Measurements from ENCODE around the gene FAM3D. TPM values are rescaled to one million over a fixed set of nuclear protein-coding genes. Genes with fewer than 3 reads are reported as not detected.

Gene FAM3D
- total RNA-seq, 1 experiment from 2014 or later: 0.32 TPM

DNA sequence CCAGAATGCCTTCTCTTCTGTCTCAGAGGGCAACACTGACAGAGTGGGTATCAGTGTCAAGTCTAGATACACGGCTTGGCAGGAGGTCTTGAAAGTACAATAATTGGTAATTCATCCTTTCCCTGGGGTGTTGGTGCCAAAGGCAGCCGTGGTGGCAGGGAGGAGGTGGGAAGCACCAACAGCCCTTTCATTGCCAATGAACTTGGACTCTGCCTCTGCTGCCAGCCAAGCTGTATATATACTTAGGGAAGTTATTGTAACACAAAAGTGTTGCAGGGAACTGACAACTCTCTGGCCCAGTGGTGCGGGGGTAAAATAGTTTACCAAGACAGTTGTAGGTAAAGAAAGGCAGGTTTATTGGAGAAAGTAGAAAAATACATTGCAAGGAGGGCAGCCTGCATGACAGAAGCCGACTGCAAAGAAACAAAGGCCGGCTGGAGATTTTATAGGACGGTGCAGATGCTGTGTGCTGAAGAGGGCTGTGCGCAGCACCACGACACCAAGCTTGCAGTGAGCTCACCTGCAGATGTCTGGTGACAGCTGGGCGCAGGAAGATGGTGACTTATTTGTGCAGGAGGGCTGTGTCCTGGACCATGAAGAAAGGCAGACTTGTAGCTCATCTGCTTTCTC is 4.0 kb upstream of the FAM3D start:
- no peak for TF ChIP-seq ELF1 (IDR thresholded peaks at IDR 0.05; ENCODE audit: borderline replicate concordance, low read depth)
- TF ChIP-seq EZH2 (IDR thresholded peaks at IDR 0.05): no peak
- TF ChIP-seq, protein P1, sequence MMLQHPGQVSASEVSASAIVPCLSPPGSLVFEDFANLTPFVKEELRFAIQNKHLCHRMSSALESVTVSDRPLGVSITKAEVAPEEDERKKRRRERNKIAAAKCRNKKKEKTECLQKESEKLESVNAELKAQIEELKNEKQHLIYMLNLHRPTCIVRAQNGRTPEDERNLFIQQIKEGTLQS (IDR thresholded peaks at IDR 0.05): no peak
- TF ChIP-seq ZNF274 (IDR thresholded peaks at IDR 0.05; ENCODE audit: low read depth, low read length): no peak
- no peak for TF ChIP-seq EZH2phosphoT487 (IDR thresholded peaks at IDR 0.05; ENCODE audit: borderline replicate concordance)
- no peak for TF ChIP-seq SRF (IDR thresholded peaks at IDR 0.05; ENCODE audit: low read depth)
- no peak for TF ChIP-seq TCF7L2 (IDR thresholded peaks at IDR 0.05; ENCODE audit: borderline replicate concordance, extremely low read depth, insufficient read depth, insufficient read length)
- TF ChIP-seq, protein P2, sequence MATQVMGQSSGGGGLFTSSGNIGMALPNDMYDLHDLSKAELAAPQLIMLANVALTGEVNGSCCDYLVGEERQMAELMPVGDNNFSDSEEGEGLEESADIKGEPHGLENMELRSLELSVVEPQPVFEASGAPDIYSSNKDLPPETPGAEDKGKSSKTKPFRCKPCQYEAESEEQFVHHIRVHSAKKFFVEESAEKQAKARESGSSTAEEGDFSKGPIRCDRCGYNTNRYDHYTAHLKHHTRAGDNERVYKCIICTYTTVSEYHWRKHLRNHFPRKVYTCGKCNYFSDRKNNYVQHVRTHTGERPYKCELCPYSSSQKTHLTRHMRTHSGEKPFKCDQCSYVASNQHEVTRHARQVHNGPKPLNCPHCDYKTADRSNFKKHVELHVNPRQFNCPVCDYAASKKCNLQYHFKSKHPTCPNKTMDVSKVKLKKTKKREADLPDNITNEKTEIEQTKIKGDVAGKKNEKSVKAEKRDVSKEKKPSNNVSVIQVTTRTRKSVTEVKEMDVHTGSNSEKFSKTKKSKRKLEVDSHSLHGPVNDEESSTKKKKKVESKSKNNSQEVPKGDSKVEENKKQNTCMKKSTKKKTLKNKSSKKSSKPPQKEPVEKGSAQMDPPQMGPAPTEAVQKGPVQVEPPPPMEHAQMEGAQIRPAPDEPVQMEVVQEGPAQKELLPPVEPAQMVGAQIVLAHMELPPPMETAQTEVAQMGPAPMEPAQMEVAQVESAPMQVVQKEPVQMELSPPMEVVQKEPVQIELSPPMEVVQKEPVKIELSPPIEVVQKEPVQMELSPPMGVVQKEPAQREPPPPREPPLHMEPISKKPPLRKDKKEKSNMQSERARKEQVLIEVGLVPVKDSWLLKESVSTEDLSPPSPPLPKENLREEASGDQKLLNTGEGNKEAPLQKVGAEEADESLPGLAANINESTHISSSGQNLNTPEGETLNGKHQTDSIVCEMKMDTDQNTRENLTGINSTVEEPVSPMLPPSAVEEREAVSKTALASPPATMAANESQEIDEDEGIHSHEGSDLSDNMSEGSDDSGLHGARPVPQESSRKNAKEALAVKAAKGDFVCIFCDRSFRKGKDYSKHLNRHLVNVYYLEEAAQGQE (IDR thresholded peaks at IDR 0.05; ENCODE audit: low read depth): no peak
- TF ChIP-seq, protein P3, sequence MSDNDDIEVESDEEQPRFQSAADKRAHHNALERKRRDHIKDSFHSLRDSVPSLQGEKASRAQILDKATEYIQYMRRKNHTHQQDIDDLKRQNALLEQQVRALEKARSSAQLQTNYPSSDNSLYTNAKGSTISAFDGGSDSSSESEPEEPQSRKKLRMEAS (IDR thresholded peaks at IDR 0.05): no peak
- no peak for TF ChIP-seq CEBPB (IDR thresholded peaks at IDR 0.05; ENCODE audit: low read depth)
- no peak for TF ChIP-seq SIN3A (IDR thresholded peaks at IDR 0.05; ENCODE audit: low read depth)
- no peak for TF ChIP-seq JUND (IDR thresholded peaks at IDR 0.05)
- no peak for TF ChIP-seq RAD21 (IDR thresholded peaks at IDR 0.05; ENCODE audit: low read depth)
- TF ChIP-seq CBX3 (IDR thresholded peaks at IDR 0.05; ENCODE audit: low read depth): no peak
- no peak for TF ChIP-seq EGR1 (IDR thresholded peaks at IDR 0.05; ENCODE audit: low read depth)
- TF ChIP-seq, protein P4, sequence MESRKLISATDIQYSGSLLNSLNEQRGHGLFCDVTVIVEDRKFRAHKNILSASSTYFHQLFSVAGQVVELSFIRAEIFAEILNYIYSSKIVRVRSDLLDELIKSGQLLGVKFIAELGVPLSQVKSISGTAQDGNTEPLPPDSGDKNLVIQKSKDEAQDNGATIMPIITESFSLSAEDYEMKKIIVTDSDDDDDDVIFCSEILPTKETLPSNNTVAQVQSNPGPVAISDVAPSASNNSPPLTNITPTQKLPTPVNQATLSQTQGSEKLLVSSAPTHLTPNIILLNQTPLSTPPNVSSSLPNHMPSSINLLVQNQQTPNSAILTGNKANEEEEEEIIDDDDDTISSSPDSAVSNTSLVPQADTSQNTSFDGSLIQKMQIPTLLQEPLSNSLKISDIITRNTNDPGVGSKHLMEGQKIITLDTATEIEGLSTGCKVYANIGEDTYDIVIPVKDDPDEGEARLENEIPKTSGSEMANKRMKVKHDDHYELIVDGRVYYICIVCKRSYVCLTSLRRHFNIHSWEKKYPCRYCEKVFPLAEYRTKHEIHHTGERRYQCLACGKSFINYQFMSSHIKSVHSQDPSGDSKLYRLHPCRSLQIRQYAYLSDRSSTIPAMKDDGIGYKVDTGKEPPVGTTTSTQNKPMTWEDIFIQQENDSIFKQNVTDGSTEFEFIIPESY (IDR thresholded peaks at IDR 0.05; ENCODE audit: extremely low read depth, insufficient replicate concordance, low read length): no peak
- TF ChIP-seq POLR2AphosphoS5 (IDR thresholded peaks at IDR 0.05; ENCODE audit: low read depth, low read length): no peak
- TF ChIP-seq POLR2A (IDR thresholded peaks at IDR 0.05; ENCODE audit: borderline replicate concordance, extremely low read depth, insufficient read depth, insufficient read length): no peak
- TF ChIP-seq SP1 (IDR thresholded peaks at IDR 0.05; ENCODE audit: low read depth): no peak
- TF ChIP-seq YY1 (IDR thresholded peaks at IDR 0.05; ENCODE audit: extremely low read depth, insufficient replicate concordance, low read depth, low read length): no peak
- DNase-seq (ENCODE audit: low read depth, low spot score): no peak
- Histone ChIP-seq H3K4me2 (ENCODE audit: low read length) (no peak overlapping the region), H4K20me1 (ENCODE audit: insufficient read depth) (no peaks in the 10 kb centered on the region), H3K79me2 (ENCODE audit: insufficient read depth, low read length) (no peaks in the 10 kb centered on the region), H3K9ac (ENCODE audit: low read length) (no peak overlapping the region), H3K36me3 (ENCODE audit: control insufficient read depth in 1 of 2, insufficient read depth in 2 of 2, low read length in 2 of 2) (no peaks in the 10 kb centered on the region), H3K4me3 (replicated peaks in 1 of 2; ENCODE audit: low read depth in 1 of 2, low read length in 2 of 2) (no peak overlapping the region), H2AFZ (ENCODE audit: low read depth, low read length, poor library complexity, severe bottlenecking) (no peak overlapping the region), H3K9me3 (ENCODE audit: control insufficient read depth in 1 of 2, insufficient read depth in 1 of 2, low read depth in 1 of 2, low read length in 2 of 2) (no peaks in the 10 kb centered on the region), H3K27me3 (ENCODE audit: insufficient read depth, low read length) (peaks cover 22% of the 10 kb centered on the region), H3K4me1 (ENCODE audit: control insufficient read depth in 1 of 2, insufficient read depth in 2 of 2, low read length in 2 of 2) (peaks cover 0 to 5% of the 10 kb centered on the region in 2 experiments; a peak in 1 of 4 replicates), H3K9me2 (ENCODE audit: insufficient read depth) (no peaks in the 10 kb centered on the region), H3K27ac (ENCODE audit: low read depth, low read length) (no peak overlapping the region)
- intact Hi-C loops (cut with micrococcal nuclease): no loop called here
- CTCF ChIA-PET: no interaction called here
- ATAC-seq: no peak
- POLR2A ChIA-PET: no interaction called here
- RAD21 ChIA-PET (ENCODE audit: low non-redundant PET in 1 of 2, low total read pairs in 2 of 2, uncharacterized antibody in 2 of 2, unreplicated experiment in 2 of 2): no interaction called here
- no TSS peak for BruUV-seq (replicated peaks)
